GM19099 (cell line): ENCODE data around the gene PJA1.

Experiments
- POLR2A ChIP-seq: IDR thresholded peaks from 3 replicates; pipeline ENCODE4 v1.6.1; 2011; ENCODE audit warnings: low read depth; ENCODE audit not compliant: insufficient read length; ENCODE audit errors: extremely low read depth

The PJA1 gene

GRCh38 chrX:69154051-69154450 is 11.2 kb downstream of the PJA1 start:
- TF ChIP-seq POLR2A = no peak

- no peak for TF ChIP-seq POLR2A
Measured at GRCh38 chrX:69153060-69153730, 12.1 kb downstream of the PJA1 start.

GRCh38 chrX:69152417-69152841 is 12.8 kb downstream of the PJA1 start:
- no peak for TF ChIP-seq POLR2A

- TF ChIP-seq POLR2A = no peak
Measured at GRCh38 chrX:69151866-69152284, 13.4 kb downstream of the PJA1 start.

GRCh38 chrX:69150281-69150960 is 14.8 kb downstream of the PJA1 start:
- no peak for TF ChIP-seq POLR2A

- no peak for TF ChIP-seq POLR2A
Measured at GRCh38 chrX:69149466-69150280, 15.6 kb downstream of the PJA1 start.

GRCh38 chrX:69148946-69149345 is 16.3 kb downstream of the PJA1 start:
- no peak for TF ChIP-seq POLR2A

GRCh38 chrX:69146739-69147138 is 18.5 kb downstream of the PJA1 start:
- no peak for TF ChIP-seq POLR2A

GRCh38 chrX:69145714-69146113 is 19.5 kb downstream of the PJA1 start:
- TF ChIP-seq POLR2A = no peak

- TF ChIP-seq POLR2A = no peak
Measured at GRCh38 chrX:69144838-69145680, 20.2 kb downstream of the PJA1 start.

GRCh38 chrX:69143530-69143929 is 21.7 kb downstream of the PJA1 start:
- TF ChIP-seq POLR2A = no peak

GRCh38 chrX:69142788-69143469 is 22.3 kb downstream of the PJA1 start:
- no peak for TF ChIP-seq POLR2A

GRCh38 chrX:69140837-69141236 is 24.4 kb downstream of the PJA1 start:
- TF ChIP-seq POLR2A = no peak

- TF ChIP-seq POLR2A = no peak
Measured at GRCh38 chrX:69139516-69139915, 25.7 kb downstream of the PJA1 start.
